Stimulated activated CD4-positive, alpha-beta T cell treated with anti-CD3 and anti-CD28 coated beads, TNF-alpha, amount 100 ng/mL, for 48 hours (primary cell): ENCODE data around the gene KLK4.
A peak's percentile ranks its signal among the peaks of the same experiment; 100 is the strongest.

ENCODE experiments used
- DNase-seq, 3 donors: peaks; one replicate each; pipeline ENCODE4 v3.0.0-alpha.2; 2020; ENCODE audit warnings: low read depth in 3 of 3

The KLK4 gene

GRCh38 chr19:50911206-50912101 lies at the start of gene KLK4:
Gene KLK4, minus strand, starts transcription at chr19:50911395. Its CDS starts 657 bp downstream, at chr19:50910738.
- DNase-seq: no peak

GRCh38 chr19:50959731-50960500 lies 48.7 kb upstream of the KLK4 start:
- no peak for DNase-seq

- DNase-seq: no peak
These were observed 46.4 kb upstream of the KLK4 start for GRCh38 chr19:50957587-50957986.

- no peak for DNase-seq
These were observed 41.7 kb upstream of the KLK4 start, which contains the start of gene KLK5 for GRCh38 chr19:50952910-50953309. Gene KLK5, minus strand, starts transcription at chr19:50953038. Its CDS starts 381 bp downstream, at chr19:50952657.

- DNase-seq: no peak
These were observed 38.7 kb upstream of the KLK4 start for GRCh38 chr19:50949861-50950260.

- no peak for DNase-seq
These were observed 35.9 kb upstream of the KLK4 start for GRCh38 chr19:50947123-50947522.

GRCh38 chr19:50944795-50945194 lies 33.6 kb upstream of the KLK4 start:
- DNase-seq: no peak

- no peak for DNase-seq
These were observed 32.1 kb upstream of the KLK4 start for GRCh38 chr19:50943074-50943828.

GRCh38 chr19:50939596-50939995 lies 28.4 kb upstream of the KLK4 start:
- DNase-seq: no peak

GRCh38 chr19:50933640-50934039 lies 22.4 kb upstream of the KLK4 start:
- DNase-seq: no peak

- no peak for DNase-seq
These were observed 21.5 kb upstream of the KLK4 start for GRCh38 chr19:50932690-50933083.

- no peak for DNase-seq
These were observed 21.0 kb upstream of the KLK4 start for GRCh38 chr19:50932018-50932689.

GRCh38 chr19:50931023-50931422 lies 19.8 kb upstream of the KLK4 start:
- no peak for DNase-seq

- no peak for DNase-seq
These were observed 17.6 kb upstream of the KLK4 start for GRCh38 chr19:50928831-50929230.

GRCh38 chr19:50926144-50926543 lies 14.9 kb upstream of the KLK4 start:
- DNase-seq: no peak

- no peak for DNase-seq
These were observed 14.5 kb upstream of the KLK4 start for GRCh38 chr19:50925734-50926133.

- DNase-seq: no peak
These were observed 13.4 kb upstream of the KLK4 start for GRCh38 chr19:50924586-50924985.

- DNase-seq: peak; percentile 61 to 77 (median 65)
These were observed 11.2 kb upstream of the KLK4 start for GRCh38 chr19:50922317-50922853.

GRCh38 chr19:50921426-50922316 lies 10.5 kb upstream of the KLK4 start:
- no peak for DNase-seq

GRCh38 chr19:50916069-50916468 lies 4.9 kb upstream of the KLK4 start:
- no peak for DNase-seq
